ENCODE results near the gene ABHD17C.

- TF ChIP-seq CTCF (optimal IDR thresholded peaks at IDR 0.05 in 1 of 3, IDR thresholded peaks at IDR 0.05 in 1 of 3, conservative IDR thresholded peaks at IDR 0.05 in 1 of 3; ENCODE audit: extremely low read depth in 1 of 3, insufficient read depth in 2 of 3, low read length in 3 of 3) (no peak), EZH2 (IDR thresholded peaks at IDR 0.05; ENCODE audit: low read length) (no peak)
These were observed 40.8 kb upstream of the ABHD17C start for GRCh38 chr15:80654299-80654698.

Data from keratinocyte (primary cell).